Ishikawa (cell line): ENCODE measurements around the gene MED19.

Source experiments
- CEBPB ChIP-seq: IDR thresholded peaks from 2 replicates; pipeline ENCODE4 v1.6.1; 2012
- CREB1 ChIP-seq: IDR thresholded peaks from 2 replicates; pipeline ENCODE4 v1.6.1; 2012; ENCODE audit warnings: low read depth
- EGR1 ChIP-seq: IDR thresholded peaks from 2 replicates; pipeline ENCODE4 v1.6.1; 2012
- EP300 ChIP-seq: IDR thresholded peaks from 2 replicates; pipeline ENCODE4 v1.6.1; 2012; ENCODE audit warnings: borderline replicate concordance
- FOXM1 ChIP-seq: IDR thresholded peaks from 2 replicates; pipeline ENCODE4 v1.6.1; 2012; ENCODE audit warnings: low read depth, borderline replicate concordance
- MAX ChIP-seq: IDR thresholded peaks from 2 replicates; pipeline ENCODE4 v1.6.1; 2012
- REST ChIP-seq: IDR thresholded peaks from 2 replicates; pipeline ENCODE4 v1.6.1; 2012; ENCODE audit warnings: low read depth, mild to moderate bottlenecking
- TAF1 ChIP-seq: IDR thresholded peaks from 2 replicates; pipeline ENCODE4 v1.6.1; 2012; ENCODE audit warnings: low read depth, mild to moderate bottlenecking
- YY1 ChIP-seq: IDR thresholded peaks from 2 replicates; pipeline ENCODE4 v1.6.1; 2012; ENCODE audit warnings: low read depth
- ZBTB7A ChIP-seq: IDR thresholded peaks from 2 replicates; pipeline ENCODE4 v1.6.1; 2012; ENCODE audit warnings: low read depth

GRCh38 chr11:57674251-57674650 lies 37.8 kb downstream of the MED19 start:
- TF ChIP-seq EGR1 (no peak), YY1 (no peak), TAF1 (no peak), FOXM1 (no peak), MAX (no peak), CEBPB (no peak), ZBTB7A (no peak), CREB1 (no peak), REST (no peak), EP300 (no peak)
